ENCODE results near the gene ZNF487.
"Not testable (repeated sequence)": the region's sequence is repeated elsewhere in the genome, so short reads cannot be mapped to it uniquely, and the experiment has no call there.

Gene ZNF487

GRCh38 chr10:43444323-43444722 is 7.4 kb downstream of the ZNF487 start:
- no peak for DNase-seq

GRCh38 chr10:43444897-43445466 is 8.1 kb downstream of the ZNF487 start:
- DNase-seq = no peak

GRCh38 chr10:43446219-43447017 is 9.5 kb downstream of the ZNF487 start:
- not testable (repeated sequence) for DNase-seq

GRCh38 chr10:43448742-43449141 is 11.8 kb downstream of the ZNF487 start:
- DNase-seq = no peak

- no peak for DNase-seq
Measured at GRCh38 chr10:43452356-43452914, 15.5 kb downstream of the ZNF487 start.

GRCh38 chr10:43453266-43453831 is 16.4 kb downstream of the ZNF487 start:
- DNase-seq = no peak

- not testable (repeated sequence) for DNase-seq
Measured at GRCh38 chr10:43454025-43454424, 17.1 kb downstream of the ZNF487 start.

- DNase-seq = not testable (repeated sequence)
Measured at GRCh38 chr10:43456561-43456960, 19.6 kb downstream of the ZNF487 start.

GRCh38 chr10:43458227-43458626 is 21.3 kb downstream of the ZNF487 start:
- no peak for DNase-seq

- peak; percentile 38 for DNase-seq
Measured at GRCh38 chr10:43461950-43462349, 25.0 kb downstream of the ZNF487 start.

GRCh38 chr10:43465086-43465735 is 28.3 kb downstream of the ZNF487 start:
- not testable (repeated sequence) for DNase-seq

- DNase-seq = not testable (repeated sequence)
Measured at GRCh38 chr10:43465736-43466120, 28.8 kb downstream of the ZNF487 start.

GRCh38 chr10:43471146-43471545 is 34.2 kb downstream of the ZNF487 start:
- no peak for DNase-seq

GRCh38 chr10:43471935-43472720 is 35.2 kb downstream of the ZNF487 start:
- no peak for DNase-seq

GRCh38 chr10:43479275-43479674 is 42.4 kb downstream of the ZNF487 start:
- no peak for DNase-seq

GRCh38 chr10:43482319-43483078 is 45.6 kb downstream of the ZNF487 start:
- DNase-seq = no peak

GRCh38 chr10:43491855-43492254 is 54.9 kb downstream of the ZNF487 start:
- DNase-seq = no peak

- no peak for DNase-seq
Measured at GRCh38 chr10:43502931-43503330, 66.0 kb downstream of the ZNF487 start.

- DNase-seq = no peak
Measured at GRCh38 chr10:43524434-43525247, 87.7 kb downstream of the ZNF487 start.
